SHP77 (cell line): ENCODE measurements around the gene ALDOC.

Experiments used
- DNase-seq, 2 experiments: peaks; one replicate each; lab custom pipeline; 2025; lab: John Stamatoyannopoulos, UW

The ALDOC gene

DNA sequence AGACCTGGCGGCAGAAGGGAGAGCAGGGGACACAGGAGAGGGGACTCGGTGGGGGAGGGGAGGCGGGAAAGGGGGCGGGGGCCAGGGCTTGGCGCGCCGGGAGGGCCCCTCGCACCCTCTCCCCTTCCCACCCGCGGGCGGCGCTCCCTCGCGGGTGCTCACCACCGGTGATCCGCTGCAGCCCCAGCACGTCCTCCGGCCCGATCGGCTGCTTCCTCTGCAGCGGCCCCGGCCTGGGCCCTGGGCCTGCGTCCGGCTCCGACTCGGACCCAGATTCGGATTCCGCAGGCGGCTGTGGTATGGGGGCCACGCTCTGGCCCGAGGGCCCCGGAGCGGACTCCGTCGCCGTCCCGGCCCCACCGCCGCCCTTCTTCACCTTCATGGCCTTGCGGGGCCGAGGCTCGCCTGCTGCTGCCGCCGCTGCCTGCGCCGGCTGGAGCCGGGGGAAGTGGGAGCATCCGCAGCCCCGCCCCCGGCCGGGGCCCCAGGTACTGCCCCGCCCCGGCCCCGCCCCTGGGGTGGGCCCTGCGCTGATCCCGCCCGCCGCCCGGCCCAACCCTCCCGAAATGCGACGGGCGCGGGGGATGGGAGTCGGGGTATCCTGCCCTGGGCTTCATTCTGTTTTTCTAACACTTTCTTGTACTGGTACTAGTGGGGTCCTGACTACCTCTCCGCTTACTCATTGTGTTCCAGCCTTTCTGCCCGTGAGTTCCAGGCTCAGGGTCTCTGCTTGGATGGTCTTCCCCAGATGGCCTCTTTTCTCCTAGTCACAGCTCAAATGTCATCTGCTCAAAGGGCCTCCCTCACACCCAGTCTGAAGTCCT, 24.3 kb downstream of the ALDOC start, which contains the start of gene UNC119:
UNC119 (minus strand) TSS at position 449 of the 824 bp plus-strand sequence; CDS start at position 382, 67 bp downstream.
- DNase-seq, result peak; percentile 50 to 76

DNA sequence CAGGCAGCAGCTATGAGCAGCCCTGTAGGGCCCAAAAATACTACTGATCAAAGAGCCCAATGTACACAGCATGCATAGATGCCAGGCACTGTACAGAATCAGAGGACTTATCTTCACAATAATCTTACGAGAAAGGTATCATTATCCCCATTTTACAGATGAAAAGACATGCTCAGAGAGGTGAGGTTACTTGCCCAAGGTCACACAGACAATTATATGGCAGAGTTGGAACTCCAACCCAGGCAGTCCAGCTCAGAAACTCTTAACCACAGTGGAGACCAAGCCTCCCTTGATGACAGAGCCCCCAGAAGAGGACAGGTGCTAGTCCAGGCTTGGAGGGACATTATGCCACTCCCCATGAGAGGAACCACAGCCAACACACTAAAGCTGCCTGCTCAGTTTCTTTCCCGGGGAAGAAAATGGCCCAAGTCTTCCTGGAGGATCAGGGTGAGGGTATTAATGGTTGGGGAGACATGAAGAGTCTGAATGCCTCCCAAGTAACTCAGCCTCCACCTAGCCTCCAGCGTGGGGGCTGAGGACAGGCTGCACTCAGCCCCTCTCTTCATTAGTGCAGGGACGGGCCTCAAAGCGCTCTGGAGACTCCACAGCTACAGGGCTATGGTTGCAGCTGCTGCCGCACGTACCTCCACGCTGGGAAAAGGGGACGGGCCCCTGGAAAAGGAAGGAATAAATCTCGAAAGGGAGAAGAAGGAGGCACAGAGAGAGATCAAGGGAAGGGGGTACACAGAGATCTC, 25.1 kb downstream of the ALDOC start:
- no peak for DNase-seq

DNA sequence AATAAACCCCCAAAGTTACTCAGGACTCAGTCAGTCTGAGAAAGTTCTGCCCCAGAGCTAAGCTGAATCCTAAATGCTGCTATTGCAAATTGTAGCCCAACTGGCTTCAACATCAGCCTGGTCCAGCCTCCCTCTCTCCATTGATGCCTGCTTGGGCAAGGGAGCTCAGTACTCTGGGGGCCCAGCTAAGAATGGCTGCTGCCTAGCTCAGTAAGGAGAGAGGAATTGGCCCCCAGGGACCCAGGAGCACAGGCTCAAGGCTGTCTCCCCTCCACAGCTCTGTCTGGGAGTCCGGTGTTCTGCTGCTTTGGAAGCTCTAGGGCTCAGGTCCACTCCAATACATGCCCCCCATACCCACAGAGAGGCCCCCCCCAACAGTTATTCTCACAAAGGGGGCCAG, 25.8 kb downstream of the ALDOC start:
- no peak for DNase-seq

DNA sequence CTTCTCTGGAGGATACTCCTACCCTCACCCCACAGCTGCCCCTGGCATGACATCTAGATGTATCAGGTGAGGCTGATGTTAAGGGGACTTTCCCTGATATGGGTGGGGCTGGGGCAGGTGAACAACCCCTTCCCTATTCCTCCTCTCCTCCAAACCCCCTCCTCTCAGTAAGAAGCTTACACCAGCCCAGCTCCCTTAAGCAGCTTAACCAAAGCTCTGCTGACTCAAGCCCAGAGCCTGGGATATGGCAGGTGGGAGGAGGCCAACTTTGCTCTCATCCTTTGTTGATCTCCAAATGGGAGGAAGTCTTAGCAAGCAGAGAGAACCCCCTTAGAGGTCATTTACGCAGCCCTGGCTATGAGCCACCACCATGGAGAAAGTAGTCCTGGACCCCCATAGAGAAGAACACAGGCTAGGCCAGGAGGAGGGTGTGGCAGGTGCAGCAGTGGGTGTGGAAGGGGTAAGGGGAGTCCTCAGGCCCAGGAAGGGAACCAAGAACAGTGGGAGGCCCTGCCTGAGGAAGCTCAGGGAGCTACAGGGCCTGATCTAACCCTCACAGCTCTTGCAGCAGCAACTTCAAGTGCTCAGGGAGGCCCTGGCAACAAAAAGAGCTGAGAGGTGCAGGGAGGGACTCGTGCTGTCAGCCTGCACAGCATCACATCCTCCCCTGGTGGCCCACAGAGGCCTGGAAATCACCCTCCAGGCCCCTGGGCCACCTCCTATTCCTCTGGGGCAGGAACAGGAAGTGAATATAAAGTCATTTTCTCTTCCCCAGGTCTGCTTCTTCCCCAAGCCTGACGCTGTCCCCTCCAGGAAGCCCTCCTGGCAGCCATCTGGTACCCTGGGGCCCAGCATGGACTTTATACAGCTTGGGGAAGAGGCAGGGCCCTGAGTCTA, 27.2 kb downstream of the ALDOC start:
- no peak for DNase-seq

DNA sequence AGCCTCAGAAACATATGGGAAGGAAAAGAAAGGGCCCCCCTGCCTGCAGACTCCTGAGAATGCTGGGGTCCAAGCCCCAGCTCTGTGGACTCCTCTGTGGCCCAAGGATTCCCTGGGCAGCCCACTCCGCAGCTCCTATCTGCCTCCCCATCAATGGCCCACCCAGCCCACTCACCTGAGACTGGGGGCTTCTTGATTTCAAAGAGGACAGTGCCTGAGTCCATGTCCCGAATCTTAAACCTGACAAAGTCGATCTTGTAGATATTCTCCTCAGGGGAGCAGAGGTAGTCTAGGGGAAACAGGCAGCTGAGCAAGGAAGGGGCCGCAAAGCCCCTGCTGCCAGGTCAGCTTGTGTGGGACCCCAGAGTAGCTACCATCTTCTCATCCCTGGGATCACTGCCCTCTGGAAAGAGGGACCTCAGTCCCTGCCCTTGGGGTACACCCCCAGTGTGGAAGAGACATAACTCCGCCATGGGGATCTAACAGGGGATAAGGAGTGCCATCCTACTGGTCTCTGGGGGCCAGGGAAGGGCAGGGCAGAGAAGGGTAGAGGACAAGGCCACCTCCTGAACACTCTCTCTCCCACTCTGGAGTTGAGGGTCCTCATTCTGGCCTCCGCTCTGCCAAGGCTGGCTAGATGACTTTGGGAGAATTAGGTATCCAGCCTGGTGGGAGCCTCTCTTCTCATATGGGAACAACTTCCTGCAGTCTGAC, 28.1 kb downstream of the ALDOC start:
- DNase-seq, result no peak

DNA sequence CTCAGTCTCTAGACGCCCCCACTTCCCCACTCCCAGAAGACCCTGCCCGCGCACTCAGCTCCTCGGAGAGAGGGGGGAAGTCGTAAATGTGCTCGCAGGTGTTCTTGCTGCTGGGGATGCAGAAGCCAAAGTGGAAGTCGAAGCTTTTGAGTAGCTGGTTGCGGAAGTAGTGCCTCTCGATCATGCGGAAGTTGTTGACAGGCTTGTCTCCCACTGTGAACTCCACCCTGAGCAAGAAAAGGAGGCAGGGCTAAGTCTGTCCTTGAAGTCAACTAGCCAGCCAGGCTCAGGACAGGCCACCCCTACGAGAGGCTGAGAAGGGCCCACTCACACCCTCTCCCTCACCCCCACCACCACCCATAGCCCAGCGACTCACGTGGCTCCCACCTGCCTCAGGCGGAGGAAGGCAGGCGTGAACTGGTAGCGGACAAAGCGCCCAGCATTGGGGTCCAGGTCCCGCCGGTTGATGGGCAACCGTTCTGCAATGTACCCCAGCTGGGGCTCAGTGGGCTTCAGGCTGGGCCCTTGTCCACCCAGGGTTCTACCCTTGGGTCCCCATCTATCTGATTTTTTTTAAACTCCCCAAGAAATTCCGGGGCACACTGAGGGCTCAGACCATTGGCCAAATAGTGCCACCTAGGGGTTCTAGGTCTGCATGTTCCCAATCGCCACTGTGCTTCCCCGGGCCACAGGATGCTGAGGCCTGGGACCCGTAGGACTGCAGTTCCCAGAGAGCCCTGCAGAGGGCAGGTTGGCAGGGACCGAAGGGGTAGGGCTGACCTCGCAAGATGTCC, 28.9 kb downstream of the ALDOC start:
- peak; percentile 51 to 65 for DNase-seq

DNA sequence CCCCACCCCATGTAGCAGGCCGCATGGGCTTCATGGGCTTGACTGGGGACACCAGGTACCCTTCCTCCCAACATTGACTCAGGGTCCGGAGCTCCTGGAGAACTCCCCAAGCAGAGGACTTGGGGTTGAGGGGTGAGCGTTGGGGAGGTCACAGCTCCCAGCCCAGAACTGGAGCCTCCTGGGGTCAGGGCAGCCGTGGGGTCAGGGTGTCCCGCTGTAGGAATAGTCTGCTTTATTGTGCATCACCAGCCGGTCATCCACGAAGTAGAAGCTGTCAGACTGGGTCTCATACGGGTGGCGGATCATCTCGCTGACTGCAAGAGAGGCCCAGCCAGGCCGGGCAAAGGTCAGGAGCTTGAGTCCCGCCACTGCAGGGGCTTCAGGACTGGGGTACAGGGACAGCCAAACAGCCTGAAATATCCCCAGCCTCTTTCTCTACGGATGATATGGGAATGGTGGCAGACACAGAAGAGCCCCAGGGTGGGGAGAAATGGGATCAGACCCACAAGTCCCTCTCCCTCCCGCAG, 29.5 kb downstream of the ALDOC start:
- DNase-seq, result no peak

DNA sequence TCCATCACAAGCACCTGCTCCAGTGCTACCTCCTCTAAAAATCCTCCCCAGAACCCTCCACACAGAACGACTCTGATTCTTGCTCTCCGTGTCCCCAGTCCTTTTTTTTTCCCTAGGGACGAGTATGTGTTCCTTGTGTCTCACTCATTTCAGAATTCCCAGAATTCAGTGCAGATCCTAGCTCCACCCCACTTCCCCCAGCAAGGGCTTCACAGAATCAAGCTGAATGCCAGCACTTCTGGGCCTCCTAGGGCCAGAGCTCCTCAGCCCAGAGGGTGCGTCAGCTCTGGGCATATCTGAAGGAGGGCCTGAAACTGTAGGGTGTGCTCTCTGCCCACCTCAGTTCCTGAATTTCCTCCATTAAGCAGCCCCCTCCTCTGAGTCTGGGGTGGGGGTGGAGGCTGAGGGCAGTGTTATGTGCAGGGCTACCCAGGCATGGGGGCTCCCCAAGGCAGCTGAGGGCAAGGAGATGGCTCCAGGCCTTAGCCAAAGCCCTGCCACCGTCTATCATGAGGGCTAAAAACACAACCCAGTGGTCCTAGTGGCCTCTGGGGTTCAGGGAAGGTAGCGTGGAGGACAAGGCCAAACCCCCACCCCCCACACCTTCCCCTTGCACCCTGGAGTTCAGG, 30.8 kb downstream of the ALDOC start:
- no peak for DNase-seq

DNA sequence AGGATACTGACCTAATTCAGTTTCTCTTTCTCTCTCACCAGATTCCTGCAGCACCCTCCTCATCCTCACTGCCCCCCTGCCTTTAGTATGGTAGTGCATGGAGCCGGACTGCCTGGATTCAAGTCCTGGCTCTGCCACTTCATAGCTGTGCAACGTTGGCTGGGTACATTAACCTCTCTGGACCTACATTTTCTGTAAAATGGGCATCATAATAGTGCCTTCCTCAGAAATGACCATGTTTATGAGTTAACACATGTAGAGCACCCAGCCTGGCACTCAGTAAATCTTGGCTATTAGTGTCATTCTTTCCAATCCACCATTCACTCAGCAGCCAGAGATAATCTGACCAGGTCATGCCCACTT, 31.6 kb downstream of the ALDOC start:
- DNase-seq, result no peak

DNA sequence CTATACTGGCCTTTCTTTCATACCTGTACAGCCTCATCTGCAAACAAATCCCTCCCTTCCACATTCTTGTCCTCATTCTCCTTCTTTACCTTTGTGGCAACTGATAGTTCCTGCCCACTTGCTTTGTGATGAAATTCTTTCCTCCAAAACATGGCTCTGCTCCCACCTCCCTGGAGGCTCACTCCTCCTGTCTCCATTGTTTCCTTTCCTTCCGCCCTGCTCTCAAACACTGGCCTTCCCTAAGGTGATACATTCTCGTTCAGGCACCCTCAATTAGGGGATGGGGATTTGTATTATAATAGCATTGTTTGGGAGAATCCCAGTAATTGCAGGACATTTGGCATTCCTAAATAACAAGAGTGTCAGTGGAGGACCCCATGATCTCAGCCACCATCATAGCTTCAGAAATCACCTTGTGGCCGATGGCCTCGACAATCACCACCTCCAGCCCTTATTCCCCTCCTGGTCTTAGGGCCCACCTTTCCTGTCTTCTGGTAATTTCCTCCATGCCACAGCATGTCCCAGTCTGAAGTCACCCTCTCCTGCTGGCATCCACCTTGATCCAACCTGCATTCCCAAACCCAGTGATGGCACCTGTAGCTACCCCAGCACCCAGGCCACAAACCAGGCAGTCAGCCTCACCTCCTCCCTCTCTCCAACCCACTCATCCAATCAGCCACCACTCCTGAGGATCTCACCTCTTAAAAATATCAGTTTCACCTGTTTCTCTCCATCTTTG, 32.1 kb downstream of the ALDOC start:
- DNase-seq, result no peak

DNA sequence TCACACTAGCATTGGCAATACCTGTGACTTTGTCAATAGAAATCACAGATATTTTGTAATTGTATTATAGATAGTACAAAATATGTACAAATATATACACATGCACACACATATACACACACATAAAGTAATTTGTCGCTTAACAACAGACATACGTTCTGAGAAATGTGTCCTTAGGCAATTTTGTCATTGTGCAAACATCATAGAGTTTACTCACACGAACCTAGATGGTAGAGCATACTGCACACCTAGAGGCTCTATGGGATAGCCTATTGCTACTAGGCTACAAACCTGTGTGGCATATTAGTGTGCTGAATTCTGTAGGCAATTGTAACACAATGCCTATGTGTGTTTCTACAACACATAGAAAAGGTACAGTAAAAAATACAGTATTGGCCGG, 35.3 kb downstream of the ALDOC start:
- no peak for DNase-seq

DNA sequence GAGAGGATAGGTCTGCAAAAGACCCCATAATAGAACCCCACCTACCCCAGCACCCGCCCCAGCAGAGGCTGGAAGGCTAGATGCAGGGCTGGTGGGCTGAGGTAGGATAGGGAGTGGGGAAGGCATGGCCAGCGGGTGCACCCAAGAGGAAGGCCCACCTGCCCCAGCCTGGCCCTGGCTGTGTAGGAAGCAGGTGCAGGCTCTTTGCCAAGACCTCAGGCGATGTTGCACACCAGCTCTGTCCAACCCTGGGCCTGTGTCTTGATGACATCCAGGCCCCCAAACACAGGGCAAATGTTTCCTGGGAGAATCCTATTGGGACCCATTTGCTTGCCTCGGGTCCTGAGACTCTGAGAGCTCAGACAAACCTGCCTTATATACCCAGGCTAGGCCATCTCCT, 36.5 kb downstream of the ALDOC start:
- DNase-seq, result no peak

DNA sequence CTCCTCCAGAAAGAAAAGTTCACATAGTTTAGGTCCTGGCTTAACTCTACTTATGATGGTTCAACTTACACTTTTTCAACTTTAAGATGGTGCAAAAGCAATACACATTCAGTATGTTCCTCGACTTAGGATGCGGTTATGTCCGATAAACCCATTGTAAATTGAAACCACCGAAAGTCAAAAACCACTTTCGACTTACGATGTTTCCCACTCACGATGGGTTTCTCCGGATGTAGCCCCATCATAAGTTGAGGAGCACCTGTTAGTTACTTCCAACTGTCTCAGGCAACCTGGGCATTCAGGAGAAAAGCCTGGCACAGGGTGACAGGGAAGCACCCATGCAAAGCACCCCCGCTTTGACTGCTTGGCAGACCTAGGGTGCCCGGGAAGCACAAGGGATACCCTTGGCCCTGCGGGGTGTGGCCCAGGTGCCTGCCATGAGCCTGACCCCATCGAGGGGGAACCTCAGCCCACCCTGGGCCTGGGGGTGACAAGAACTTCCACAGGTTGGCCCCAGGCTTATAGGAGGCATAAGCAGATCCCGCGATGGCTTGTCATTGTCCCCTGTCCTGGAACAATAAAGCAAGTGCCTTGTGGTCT, 38.3 kb downstream of the ALDOC start:
- no peak for DNase-seq

DNA sequence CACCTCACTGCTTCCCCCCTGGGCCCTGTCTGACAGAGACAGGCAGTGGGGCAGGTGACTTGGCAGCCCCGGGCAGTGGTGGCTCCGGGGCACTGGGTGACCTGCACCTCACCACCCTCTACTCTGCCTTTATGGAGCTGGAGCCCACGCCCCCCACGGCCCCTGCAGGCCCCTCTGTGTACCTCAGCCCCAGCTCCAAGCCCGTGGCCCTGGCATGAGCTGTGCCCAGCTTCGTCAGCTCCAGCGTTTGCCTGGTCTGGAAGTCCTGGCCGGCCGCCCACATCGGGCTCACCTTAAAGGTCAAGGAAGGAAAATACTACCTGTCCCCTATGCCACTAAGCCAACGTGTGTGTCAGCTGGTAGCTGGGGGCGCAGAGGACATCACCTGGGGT, 39.5 kb downstream of the ALDOC start:
- no peak for DNase-seq

DNA sequence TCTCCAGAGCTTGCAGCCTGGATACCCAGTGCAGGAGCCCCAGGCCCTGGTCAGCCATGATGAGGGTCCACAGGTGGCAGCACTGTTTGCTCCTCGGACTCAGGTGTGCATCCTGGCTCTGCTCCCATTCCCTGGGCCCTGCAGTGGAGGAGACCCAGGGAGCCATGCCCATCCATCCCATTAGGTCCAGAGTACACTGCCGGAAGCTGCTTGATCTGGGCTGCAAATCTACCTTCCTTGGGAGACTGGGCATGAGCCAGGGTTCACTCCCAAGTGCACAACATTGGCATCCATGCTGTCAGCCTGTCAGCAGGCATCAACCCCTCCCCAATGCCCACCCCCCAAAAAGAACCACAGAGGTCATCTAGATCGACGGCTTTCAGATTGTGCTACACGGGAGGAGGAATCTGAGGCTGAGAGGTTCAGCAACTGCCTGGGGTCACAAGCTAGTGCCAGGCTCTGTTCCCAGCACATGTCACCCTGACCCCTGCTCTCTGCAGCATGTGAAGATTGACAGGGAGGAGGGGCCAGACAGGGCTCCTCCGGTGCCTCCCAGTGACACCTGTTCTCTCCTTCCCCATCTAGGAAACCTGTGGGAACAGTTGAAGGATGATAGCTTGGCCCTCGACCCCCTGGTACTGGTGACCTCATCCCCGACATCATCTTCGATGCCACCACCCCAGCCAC, 40.0 kb downstream of the ALDOC start:
- no peak for DNase-seq

DNA sequence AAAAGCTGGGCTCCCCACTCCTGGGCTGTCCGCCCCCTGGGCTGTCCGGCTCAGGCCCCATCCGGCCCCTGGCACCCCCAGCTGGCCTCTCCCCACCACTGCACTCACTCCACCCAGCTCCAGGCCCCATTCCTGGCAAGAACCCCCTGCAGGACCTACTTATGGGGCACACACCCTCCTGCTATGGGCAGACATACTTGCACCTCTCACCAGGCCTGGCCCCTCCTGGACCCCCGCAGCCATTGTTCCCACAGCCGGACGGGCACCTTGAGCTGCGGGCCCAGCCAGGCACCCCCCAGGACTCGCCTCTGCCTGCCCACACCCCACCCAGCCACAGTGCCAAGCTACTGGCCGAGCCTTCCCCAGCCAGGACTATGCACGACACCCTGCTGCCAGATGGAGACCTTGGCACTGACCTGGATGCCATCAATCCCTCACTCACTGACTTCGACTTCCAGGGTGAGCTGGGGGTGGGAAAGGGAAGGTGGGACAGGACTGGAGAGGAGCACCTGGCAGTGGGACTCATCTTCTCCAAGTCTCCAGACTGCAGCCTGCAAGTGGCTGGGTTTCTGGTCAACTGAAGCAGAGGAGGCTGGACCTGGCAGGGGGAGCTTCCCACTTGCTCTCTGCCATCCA, 41.8 kb downstream of the ALDOC start:
- DNase-seq, result no peak

DNA sequence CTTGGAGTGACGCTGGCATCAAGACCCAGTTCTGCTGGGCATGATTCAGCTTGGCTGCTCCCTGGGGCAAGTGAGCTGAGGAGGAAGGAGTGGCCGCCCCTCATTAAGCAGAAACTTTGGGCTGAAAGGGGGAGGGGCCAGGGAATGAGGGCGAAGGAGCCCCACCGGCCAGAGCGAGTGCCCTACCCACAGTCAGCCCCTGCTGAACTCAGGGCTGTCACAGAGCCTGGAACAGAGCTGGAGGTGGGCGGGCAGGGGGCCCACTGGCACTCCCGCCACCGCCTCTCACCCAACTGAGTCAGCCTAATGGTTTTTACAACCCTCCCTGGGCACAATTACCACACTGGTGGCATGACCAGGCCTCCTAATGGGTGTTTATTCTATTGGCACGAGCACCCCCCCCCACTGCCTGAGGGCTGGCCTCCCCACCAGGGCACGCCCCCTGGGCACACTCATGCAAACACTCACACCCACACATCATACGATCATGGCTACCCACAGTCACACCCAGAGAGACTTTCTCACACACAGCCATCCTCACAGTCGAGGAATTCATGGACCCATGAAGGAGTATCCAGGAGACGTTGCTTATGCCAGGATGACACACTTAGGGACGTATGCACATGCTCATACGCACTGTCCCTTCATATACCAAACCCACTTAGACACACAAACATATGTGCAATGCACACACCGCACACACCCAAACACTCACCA, 43.4 kb downstream of the ALDOC start:
- no peak for DNase-seq
